ENCODE measurements around the gene SLC7A5.

Gene SLC7A5

DNA sequence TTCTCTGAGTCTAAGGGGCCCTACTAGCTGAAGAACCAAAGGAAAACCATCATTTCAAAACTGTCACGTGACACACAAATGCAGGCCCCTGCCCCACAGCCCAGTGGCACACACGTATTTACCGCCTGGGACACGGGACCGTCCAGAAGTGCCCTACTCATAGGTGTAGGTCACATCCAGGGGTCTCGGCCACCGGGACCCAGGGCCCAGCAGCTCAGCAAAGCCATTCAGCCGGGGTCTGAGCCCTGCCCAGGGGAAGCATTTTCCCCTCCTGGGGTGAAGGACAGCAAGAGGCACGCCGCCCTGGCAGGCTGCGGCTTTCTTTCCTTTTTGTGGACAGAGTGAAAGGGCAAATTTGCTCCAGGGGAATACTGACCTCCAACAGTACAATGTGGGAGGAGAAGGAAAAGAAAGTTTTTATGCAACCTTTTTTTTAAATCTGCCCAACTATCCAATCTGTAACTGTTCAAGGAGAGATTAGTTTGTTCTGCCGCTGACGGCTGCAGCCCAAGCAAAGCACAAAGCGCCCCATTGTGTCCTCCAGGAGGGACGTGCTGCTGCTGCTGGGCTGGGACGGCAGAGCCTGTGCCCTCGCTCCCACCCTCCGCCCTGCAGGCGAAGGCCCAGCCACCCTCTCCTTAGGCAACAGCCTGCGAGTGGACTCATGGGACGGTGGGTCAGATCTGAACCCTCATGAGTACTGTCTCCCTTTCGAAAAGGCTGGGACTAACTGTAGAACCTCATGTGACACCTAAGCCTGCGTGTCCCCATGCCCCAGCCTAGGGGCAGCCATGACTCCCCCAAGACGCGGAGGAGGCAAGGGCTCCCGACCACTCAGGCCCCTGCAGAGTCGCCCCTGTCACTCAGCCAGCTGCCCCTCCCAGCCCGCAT lies 21.3 kb downstream of the SLC7A5 start:
- no peak for FAIRE-seq
- no peak for TF ChIP-seq POU2F2 (IDR thresholded peaks at IDR 0.05; ENCODE audit: low read depth, low read length)
- no peak for TF ChIP-seq SPI1 (IDR thresholded peaks at IDR 0.05; ENCODE audit: low read depth, low read length)
- no peak for TF ChIP-seq POLR2A (IDR thresholded peaks at IDR 0.05; ENCODE audit: low read depth, low read length)
- no peak for TF ChIP-seq TAF1 (IDR thresholded peaks at IDR 0.05; ENCODE audit: low read depth, low read length)
- no peak for TF ChIP-seq PAX5 (IDR thresholded peaks at IDR 0.05; ENCODE audit: insufficient read depth, low read length, severe bottlenecking)
- TF ChIP-seq POLR2AphosphoS5 (IDR thresholded peaks at IDR 0.05; ENCODE audit: low read depth, low read length): no peak
- no peak for DNase-seq (ENCODE audit: insufficient read length, low spot score)

- FAIRE-seq: no peak
- TF ChIP-seq TAF1 (IDR thresholded peaks at IDR 0.05; ENCODE audit: low read depth, low read length) (no peak), POLR2A (IDR thresholded peaks at IDR 0.05; ENCODE audit: low read depth, low read length) (no peak), SPI1 (IDR thresholded peaks at IDR 0.05; ENCODE audit: low read depth, low read length) (no peak), PAX5 (IDR thresholded peaks at IDR 0.05; ENCODE audit: insufficient read depth, low read length, severe bottlenecking) (no peak), POLR2AphosphoS5 (IDR thresholded peaks at IDR 0.05; ENCODE audit: low read depth, low read length) (no peak), POU2F2 (IDR thresholded peaks at IDR 0.05; ENCODE audit: low read depth, low read length) (no peak)
- DNase-seq (ENCODE audit: insufficient read length, low spot score): no peak
These were observed 21.9 kb downstream of the SLC7A5 start for GRCh38 chr16:87847467-87847784.

- TF ChIP-seq POLR2AphosphoS5 (IDR thresholded peaks at IDR 0.05; ENCODE audit: low read depth, low read length) (no peak), TAF1 (IDR thresholded peaks at IDR 0.05; ENCODE audit: low read depth, low read length) (no peak), SPI1 (IDR thresholded peaks at IDR 0.05; ENCODE audit: low read depth, low read length) (no peak), POU2F2 (IDR thresholded peaks at IDR 0.05; ENCODE audit: low read depth, low read length) (no peak), POLR2A (IDR thresholded peaks at IDR 0.05; ENCODE audit: low read depth, low read length) (no peak), PAX5 (IDR thresholded peaks at IDR 0.05; ENCODE audit: insufficient read depth, low read length, severe bottlenecking) (no peak)
- no peak for DNase-seq (ENCODE audit: insufficient read length, low spot score)
- FAIRE-seq: no peak
These were observed 22.4 kb downstream of the SLC7A5 start for GRCh38 chr16:87846705-87847466.

GRCh38 chr16:87845807-87846619 lies 23.3 kb downstream of the SLC7A5 start:
- FAIRE-seq: no peak
- TF ChIP-seq TAF1 (IDR thresholded peaks at IDR 0.05; ENCODE audit: low read depth, low read length) (no peak), POLR2A (IDR thresholded peaks at IDR 0.05; ENCODE audit: low read depth, low read length) (no peak), SPI1 (IDR thresholded peaks at IDR 0.05; ENCODE audit: low read depth, low read length) (no peak), POU2F2 (IDR thresholded peaks at IDR 0.05; ENCODE audit: low read depth, low read length) (no peak), PAX5 (IDR thresholded peaks at IDR 0.05; ENCODE audit: insufficient read depth, low read length, severe bottlenecking) (no peak), POLR2AphosphoS5 (IDR thresholded peaks at IDR 0.05; ENCODE audit: low read depth, low read length) (no peak)
- DNase-seq (ENCODE audit: insufficient read length, low spot score): no peak

- DNase-seq (ENCODE audit: insufficient read length, low spot score): no peak
- TF ChIP-seq PAX5 (IDR thresholded peaks at IDR 0.05; ENCODE audit: insufficient read depth, low read length, severe bottlenecking) (no peak), TAF1 (IDR thresholded peaks at IDR 0.05; ENCODE audit: low read depth, low read length) (no peak), POU2F2 (IDR thresholded peaks at IDR 0.05; ENCODE audit: low read depth, low read length) (no peak), POLR2A (IDR thresholded peaks at IDR 0.05; ENCODE audit: low read depth, low read length) (no peak), POLR2AphosphoS5 (IDR thresholded peaks at IDR 0.05; ENCODE audit: low read depth, low read length) (no peak), SPI1 (IDR thresholded peaks at IDR 0.05; ENCODE audit: low read depth, low read length) (no peak)
These were observed 24.1 kb downstream of the SLC7A5 start for GRCh38 chr16:87845213-87845612.

DNA sequence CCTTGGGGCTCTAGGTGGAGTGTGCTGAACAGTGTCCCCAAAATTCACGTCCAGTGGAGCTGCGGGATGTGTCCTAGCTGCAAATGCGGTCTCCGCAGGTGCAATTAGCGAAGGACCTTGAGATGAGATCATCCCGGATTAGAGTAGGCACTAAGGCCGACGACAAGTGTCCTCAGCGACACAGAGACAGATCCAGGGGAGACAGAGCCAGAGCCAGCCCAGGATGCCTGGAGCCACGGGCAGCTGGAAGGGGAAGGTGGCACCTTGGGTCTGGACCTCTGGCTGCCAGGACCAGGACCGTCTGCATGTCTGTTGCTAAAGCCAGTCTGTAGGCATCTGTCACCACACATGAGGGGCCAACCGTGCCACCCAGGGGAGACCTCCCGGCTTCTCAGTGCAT lies 24.5 kb downstream of the SLC7A5 start:
- TF ChIP-seq POLR2AphosphoS5 (IDR thresholded peaks at IDR 0.05; ENCODE audit: low read depth, low read length) (no peak), POLR2A (IDR thresholded peaks at IDR 0.05; ENCODE audit: low read depth, low read length) (no peak), TAF1 (IDR thresholded peaks at IDR 0.05; ENCODE audit: low read depth, low read length) (no peak), POU2F2 (IDR thresholded peaks at IDR 0.05; ENCODE audit: low read depth, low read length) (no peak), PAX5 (IDR thresholded peaks at IDR 0.05; ENCODE audit: insufficient read depth, low read length, severe bottlenecking) (no peak), SPI1 (IDR thresholded peaks at IDR 0.05; ENCODE audit: low read depth, low read length) (no peak)
- DNase-seq (ENCODE audit: insufficient read length, low spot score) (no peak), FAIRE-seq (no peak)

More at GRCh38 chr16:87845213-87845612, 24.1 kb downstream of the SLC7A5 start:
- FAIRE-seq: no peak

DNA sequence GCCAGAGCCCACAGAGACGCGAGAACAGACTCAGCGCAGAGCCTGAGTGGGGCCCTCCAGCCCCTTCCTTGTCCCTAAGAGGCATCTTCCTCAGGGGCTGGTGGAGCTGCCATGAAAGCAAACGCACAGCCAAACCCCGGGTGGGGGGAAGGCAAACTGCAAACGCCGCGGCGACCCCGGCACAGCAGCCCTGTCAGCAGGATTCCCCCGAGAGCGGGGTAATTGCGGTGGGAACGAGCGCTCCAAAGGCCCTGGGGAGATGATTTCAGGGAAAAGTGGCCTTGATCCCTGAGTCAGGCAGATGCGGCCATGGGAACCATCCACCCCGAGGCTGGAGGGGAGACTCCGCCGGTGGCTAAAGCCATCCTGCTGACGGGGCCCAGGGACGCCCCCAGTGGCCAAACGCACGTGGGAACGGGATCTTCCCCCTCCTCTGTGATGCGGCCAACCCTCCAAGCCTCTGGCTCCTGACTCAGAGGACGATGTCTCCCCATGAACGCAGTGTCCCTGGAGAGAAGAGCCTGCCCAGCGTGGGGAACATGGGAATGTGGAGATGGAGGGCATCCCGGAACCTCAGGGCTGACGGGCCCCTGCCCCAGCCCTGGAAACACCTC lies 25.1 kb downstream of the SLC7A5 start:
- DNase-seq (ENCODE audit: insufficient read length, low spot score) (no peak), FAIRE-seq (no peak)
- no peak for TF ChIP-seq PAX5 (IDR thresholded peaks at IDR 0.05; ENCODE audit: insufficient read depth, low read length, severe bottlenecking)
- no peak for TF ChIP-seq POLR2A (IDR thresholded peaks at IDR 0.05; ENCODE audit: low read depth, low read length)
- no peak for TF ChIP-seq SPI1 (IDR thresholded peaks at IDR 0.05; ENCODE audit: low read depth, low read length)
- no peak for TF ChIP-seq TAF1 (IDR thresholded peaks at IDR 0.05; ENCODE audit: low read depth, low read length)
- no peak for TF ChIP-seq POLR2AphosphoS5 (IDR thresholded peaks at IDR 0.05; ENCODE audit: low read depth, low read length)
- no peak for TF ChIP-seq POU2F2 (IDR thresholded peaks at IDR 0.05; ENCODE audit: low read depth, low read length)

DNA sequence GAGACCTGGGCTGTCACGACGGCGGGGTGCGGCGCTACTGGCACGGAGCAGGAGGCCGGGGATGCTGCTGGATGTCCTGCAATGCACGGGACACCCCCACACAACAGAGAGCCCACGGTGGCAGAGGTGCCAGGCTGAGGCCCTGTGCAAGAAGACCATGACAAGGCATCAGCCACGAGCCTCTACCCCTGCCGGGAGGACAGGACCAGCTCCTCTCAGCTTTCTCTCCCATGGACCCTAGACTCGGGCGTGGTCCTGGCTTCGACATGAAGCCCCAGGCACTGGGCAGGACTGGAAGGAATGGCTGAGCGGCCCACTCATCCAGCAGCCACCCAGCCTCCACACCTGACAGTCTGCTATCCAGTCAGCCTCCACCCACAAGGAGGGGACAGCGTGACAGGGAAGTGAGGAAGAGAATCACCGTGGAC lies 25.6 kb downstream of the SLC7A5 start:
- TF ChIP-seq POLR2AphosphoS5 (IDR thresholded peaks at IDR 0.05; ENCODE audit: low read depth, low read length) (no peak), TAF1 (IDR thresholded peaks at IDR 0.05; ENCODE audit: low read depth, low read length) (no peak), SPI1 (IDR thresholded peaks at IDR 0.05; ENCODE audit: low read depth, low read length) (no peak), PAX5 (IDR thresholded peaks at IDR 0.05; ENCODE audit: insufficient read depth, low read length, severe bottlenecking) (no peak), POLR2A (IDR thresholded peaks at IDR 0.05; ENCODE audit: low read depth, low read length) (no peak), POU2F2 (IDR thresholded peaks at IDR 0.05; ENCODE audit: low read depth, low read length) (no peak)
- DNase-seq (ENCODE audit: insufficient read length, low spot score) (no peak), FAIRE-seq (no peak)
